ENCODE measurements around the gene EIF2B2. TPM values are rescaled to one million over a fixed set of nuclear protein-coding genes. Genes with fewer than 3 reads are reported as not detected.

The EIF2B2 gene
- total and polyA plus RNA-seq, 9 of the 15 experiments (the other 6 are each of a cell fraction or from before 2014, with no cell fraction given), result 10.6 to 94.1 (median 38.9) TPM

- H3K27me3 ChIP-seq (ENCODE audit: control insufficient read depth in 2 of 2, insufficient read depth in 2 of 2, low read length in 2 of 2), result no peaks in the 10 kb centered on the region
- H2AFZ ChIP-seq (ENCODE audit: low read depth, low read length), result no peak overlapping the region
- no peak for TF ChIP-seq CTBP1 (IDR thresholded peaks at IDR 0.05; ENCODE audit: borderline replicate concordance)
- TF ChIP-seq BRD9 (IDR thresholded peaks at IDR 0.05; ENCODE audit: low read depth, partially characterized antibody), result no peak
- no peak for TF ChIP-seq SMARCA5 (IDR thresholded peaks at IDR 0.05)
- no peak for TF ChIP-seq KLF10 (CRISPR knock-in tag; IDR thresholded peaks at IDR 0.05)
- TF ChIP-seq E4F1 (CRISPR knock-in tag; IDR thresholded peaks at IDR 0.05; ENCODE audit: borderline replicate concordance), result no peak
- no peak for TF ChIP-seq ZNF445 (CRISPR knock-in tag; IDR thresholded peaks at IDR 0.05; ENCODE audit: low read depth)
- TF ChIP-seq GABPB1 (CRISPR knock-in tag; IDR thresholded peaks at IDR 0.05), result no peak
- no peak for TF ChIP-seq POLR3A (IDR thresholded peaks at IDR 0.05; ENCODE audit: borderline replicate concordance, extremely low read depth, insufficient read depth, insufficient read length)
- TF ChIP-seq SOX6 (IDR thresholded peaks at IDR 0.05), result no peak
- TF ChIP-seq SRF (CRISPR knock-in tag; IDR thresholded peaks at IDR 0.05), result no peak
- no peak for TF ChIP-seq KLF16 (IDR thresholded peaks at IDR 0.05)
- no peak for TF ChIP-seq PCBP2 (IDR thresholded peaks at IDR 0.05; ENCODE audit: low read depth, low read length, poor library complexity, severe bottlenecking)
- TF ChIP-seq MBD2 (IDR thresholded peaks at IDR 0.05; ENCODE audit: borderline replicate concordance, low read depth), result no peak
- no peak for TF ChIP-seq FOXM1 (IDR thresholded peaks at IDR 0.05; ENCODE audit: low read depth)
- no peak for TF ChIP-seq FOXM1 (CRISPR knock-in tag; IDR thresholded peaks at IDR 0.05; ENCODE audit: low read depth)
- TF ChIP-seq TCF15 (CRISPR knock-in tag; IDR thresholded peaks at IDR 0.05), result no peak
- no peak for TF ChIP-seq KLF6 (CRISPR knock-in tag; IDR thresholded peaks at IDR 0.05; ENCODE audit: borderline replicate concordance)
- no peak for TF ChIP-seq COPS2 (conservative IDR thresholded peaks at IDR 0.05)
- no peak for TF ChIP-seq KDM4B (IDR thresholded peaks at IDR 0.05; ENCODE audit: borderline replicate concordance in 2 of 2, low read depth in 1 of 2)
- no peak for TF ChIP-seq ZNF395 (CRISPR knock-in tag; IDR thresholded peaks at IDR 0.05)
- TF ChIP-seq RFX7 (CRISPR knock-in tag; IDR thresholded peaks at IDR 0.05), result no peak
- no peaks in the 10 kb centered on the region for H3K9me1 ChIP-seq (ENCODE audit: control insufficient read depth, insufficient read depth, low read length)
- POLR2A ChIA-PET, result interaction anchor here (0.6 kb wide), 1 partner anchor 17 kb away, joined by 3 read pairs; no protein-coding TSS in a partner anchor
- no TSS peak for BruUV-seq (replicated peaks)
- H4K20me1 ChIP-seq (replicated peaks; ENCODE audit: control insufficient read depth, insufficient read depth, low read length), result no peaks in the 10 kb centered on the region
- H3K79me2 ChIP-seq (ENCODE audit: control insufficient read depth, insufficient read depth, low read length), result no peaks in the 10 kb centered on the region
- H3K9ac ChIP-seq (ENCODE audit: insufficient read depth in 1 of 2, low read depth in 2 of 2, low read length in 2 of 2), result no peak overlapping the region
- 21% methylated on average over 4 of the region's 4 CpGs for WGBS (ENCODE audit: insufficient coverage, low coverage, missing lambda C conversion rate)
- no peaks in the 10 kb centered on the region for H3K36me3 ChIP-seq (ENCODE audit: control insufficient read depth, insufficient read depth, low read length)
- intact Hi-C loops (cut with micrococcal nuclease) (no loop called here), in situ Hi-C loops (cut with MboI) (no loop called here)
- H3K4me2 ChIP-seq (ENCODE audit: insufficient read depth, low read length), result no peak overlapping the region
- peak in 1 of 4 experiments; percentile 3 for DNase-seq (ENCODE audit: extremely low read depth in 1 of 4, low spot score in 3 of 4)
- CTCF ChIA-PET (ENCODE audit: low intra/inter-chr PET ratio), result no interaction called here
- no peaks in the 10 kb centered on the region for H3K9me3 ChIP-seq (replicated peaks; ENCODE audit: control insufficient read depth, insufficient read depth, low read depth, low read length)
- peaks cover 0 to 25% of the 10 kb centered on the region in 2 experiments; a peak in 2 of 5 replicates for H3K4me1 ChIP-seq (replicated peaks in 1 of 2; ENCODE audit: control insufficient read depth in 2 of 2, insufficient read depth in 2 of 2, low read length in 2 of 2)
- FAIRE-seq, result no peak
- no peak for ATAC-seq
- no peak overlapping the region for H3K4me3 ChIP-seq
- no peak overlapping the region for H3K27ac ChIP-seq (ENCODE audit: extremely low read depth, low read depth, low read length)
These were observed 23.7 kb upstream of the EIF2B2 start for GRCh38 chr14:74979029-74979428.
